Measurements from ENCODE around the gene TAF8. TPM values are rescaled to one million over a fixed set of nuclear protein-coding genes. Genes with fewer than 3 reads are reported as not detected.

The TAF8 gene
- total and polyA plus RNA-seq, 11 donors = 18.5 to 38.7 (median 27.9) TPM

DNA sequence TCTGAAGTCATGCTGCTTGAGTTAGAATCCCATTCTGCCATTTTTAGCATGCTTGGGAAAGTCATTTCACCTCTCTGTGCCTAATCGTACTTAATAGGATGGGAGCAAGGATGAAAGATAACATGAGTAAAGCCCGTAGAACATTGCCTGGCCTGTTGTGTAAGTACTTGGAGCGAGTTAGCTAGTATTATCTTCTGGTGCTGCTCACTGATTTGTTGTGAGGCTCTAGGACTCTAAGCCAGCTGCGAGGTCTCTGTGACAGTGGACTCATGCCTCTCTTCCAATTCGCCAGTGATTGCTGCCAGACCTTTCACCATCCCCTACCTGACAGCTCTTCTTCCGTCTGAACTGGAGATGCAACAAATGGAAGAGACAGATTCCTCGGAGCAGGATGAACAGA lies 17.8 kb downstream of the TAF8 start:
- no peaks in the 10 kb centered on the region for H3K27me3 ChIP-seq
- intact Hi-C loops (cut with DNase I) = no loop called here
- 48 to 69% (median 62%) methylated on average over 7 of the region's 7 CpGs for WGBS, 4 donors
- peaks cover 0 to 100% (median 98%) of the 10 kb centered on the region in 9 donors for H3K36me3 ChIP-seq
- H3K4me3 ChIP-seq = no peak overlapping the region
- TF ChIP-seq, protein P1, sequence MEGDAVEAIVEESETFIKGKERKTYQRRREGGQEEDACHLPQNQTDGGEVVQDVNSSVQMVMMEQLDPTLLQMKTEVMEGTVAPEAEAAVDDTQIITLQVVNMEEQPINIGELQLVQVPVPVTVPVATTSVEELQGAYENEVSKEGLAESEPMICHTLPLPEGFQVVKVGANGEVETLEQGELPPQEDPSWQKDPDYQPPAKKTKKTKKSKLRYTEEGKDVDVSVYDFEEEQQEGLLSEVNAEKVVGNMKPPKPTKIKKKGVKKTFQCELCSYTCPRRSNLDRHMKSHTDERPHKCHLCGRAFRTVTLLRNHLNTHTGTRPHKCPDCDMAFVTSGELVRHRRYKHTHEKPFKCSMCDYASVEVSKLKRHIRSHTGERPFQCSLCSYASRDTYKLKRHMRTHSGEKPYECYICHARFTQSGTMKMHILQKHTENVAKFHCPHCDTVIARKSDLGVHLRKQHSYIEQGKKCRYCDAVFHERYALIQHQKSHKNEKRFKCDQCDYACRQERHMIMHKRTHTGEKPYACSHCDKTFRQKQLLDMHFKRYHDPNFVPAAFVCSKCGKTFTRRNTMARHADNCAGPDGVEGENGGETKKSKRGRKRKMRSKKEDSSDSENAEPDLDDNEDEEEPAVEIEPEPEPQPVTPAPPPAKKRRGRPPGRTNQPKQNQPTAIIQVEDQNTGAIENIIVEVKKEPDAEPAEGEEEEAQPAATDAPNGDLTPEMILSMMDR (IDR thresholded peaks at IDR 0.05) = no peak
- no peak for TF ChIP-seq POLR2A (IDR thresholded peaks at IDR 0.05)
- no peaks in the 10 kb centered on the region for H3K9me3 ChIP-seq
- peaks cover 0 to 36% (median 6%) of the 10 kb centered on the region in 12 donors for H3K4me1 ChIP-seq
- ATAC-seq (peak; percentile 91 to 95 (median 94)), DNase-seq (peak in 4 of 5 donors; percentile 54 to 76 (median 68))
- peak overlapping the region; percentile 56 to 91 (median 79) for H3K27ac ChIP-seq

DNA sequence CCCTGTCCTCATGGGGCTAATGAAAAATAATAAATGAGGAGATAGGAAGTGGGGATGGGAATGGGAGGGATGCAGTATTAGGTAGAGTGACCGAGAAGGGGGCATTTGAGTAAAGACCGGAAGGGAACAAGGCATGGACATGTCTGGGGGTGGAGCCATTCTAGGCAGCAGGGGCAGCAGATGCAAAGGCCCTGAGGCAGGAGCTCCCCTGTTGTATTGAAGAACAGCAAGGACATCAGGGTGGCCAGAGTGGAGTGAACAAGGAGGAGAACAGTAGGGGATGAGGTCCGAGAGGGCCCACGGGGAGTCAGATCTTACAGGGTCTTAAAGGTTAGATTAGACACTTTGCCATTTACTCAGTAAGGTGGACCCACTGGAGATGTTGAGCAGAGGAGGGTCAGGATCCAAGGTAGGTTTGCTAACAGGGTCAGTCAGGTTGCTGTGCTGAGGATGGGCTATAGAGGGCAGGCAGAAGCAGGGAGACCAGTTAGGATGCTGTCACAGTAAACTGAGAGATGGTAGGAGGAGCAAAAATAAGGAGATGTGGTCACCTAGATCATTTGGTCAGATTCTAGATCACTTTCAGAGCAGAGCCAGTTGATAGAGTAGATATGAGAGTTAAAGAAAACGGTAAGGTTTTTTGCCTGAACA lies 18.7 kb downstream of the TAF8 start:
- ATAC-seq (no peak), DNase-seq (peak in 1 of 5 donors; percentile 25)
- Histone ChIP-seq H3K27me3 (no peaks in the 10 kb centered on the region), H3K27ac (peak overlapping the region; percentile 55 to 91 (median 76)), H3K4me1 (peaks cover 0 to 36% (median 6%) of the 10 kb centered on the region in 12 donors), H3K4me3 (no peak overlapping the region), H3K36me3 (peaks cover 0 to 99% (median 96%) of the 10 kb centered on the region in 9 donors), H3K9me3 (no peaks in the 10 kb centered on the region)
- intact Hi-C loops (cut with DNase I) = no loop called here
- WGBS, 4 donors = 92 to 94% (median 94%) methylated on average over 5 of the region's 5 CpGs
- TF ChIP-seq, protein P1 (IDR thresholded peaks at IDR 0.05) = no peak
- no peak for TF ChIP-seq POLR2A (IDR thresholded peaks at IDR 0.05)

DNA sequence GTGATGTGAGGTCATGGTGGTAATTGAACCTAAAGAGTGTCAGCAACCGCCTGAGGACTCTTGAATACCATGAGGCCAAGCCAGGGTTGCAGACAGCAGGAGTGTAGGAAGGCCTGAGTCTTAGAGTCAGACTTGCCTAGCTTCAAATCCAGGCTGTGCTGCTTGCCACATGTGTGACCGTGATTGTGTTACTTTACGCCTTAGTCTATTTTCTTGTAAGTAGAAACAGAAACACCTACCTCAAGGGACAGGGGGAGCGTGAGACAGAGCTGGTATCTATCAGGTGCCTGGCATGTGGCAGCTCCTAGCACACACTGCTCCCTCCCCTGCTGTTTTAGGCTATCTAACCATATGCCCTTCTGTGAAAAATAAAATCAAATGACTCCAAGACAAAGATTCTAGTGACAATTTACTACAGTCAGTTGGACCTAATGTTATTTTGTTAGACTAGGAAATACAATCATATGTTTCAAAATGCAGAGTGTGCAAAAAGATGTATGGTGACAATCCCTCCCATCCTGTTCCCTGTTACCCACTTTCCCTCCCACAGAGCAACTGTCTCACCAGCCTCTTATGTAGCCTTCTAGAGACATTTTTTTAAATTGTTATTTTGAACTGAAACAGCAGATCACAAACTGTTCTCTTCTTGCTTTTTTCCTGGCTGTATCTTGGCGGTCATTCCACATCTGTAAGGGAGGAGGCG lies 21.7 kb downstream of the TAF8 start:
- H3K36me3 ChIP-seq = peaks cover 0 to 96% (median 82%) of the 10 kb centered on the region in 9 donors
- H3K27me3 ChIP-seq = no peaks in the 10 kb centered on the region
- intact Hi-C loops (cut with DNase I) = loop anchor here in 5 of 10 donors (5.0 to 10.0 kb wide), 3 partner anchors 140 to 473 kb away; no protein-coding TSS in a partner anchor
- DNase-seq = peak in 1 of 5 donors; percentile 11
- WGBS, 4 donors = 51 to 68% (median 58%) methylated on average over 6 of the region's 6 CpGs
- H3K27ac ChIP-seq = peak overlapping the region in 7 of 12 donors; percentile 9 to 55 (median 35)
- no peak overlapping the region for H3K4me3 ChIP-seq
- ATAC-seq = peak in 1 of 4 donors; percentile 16
- peaks cover 0 to 46% (median 6%) of the 10 kb centered on the region in 12 donors for H3K4me1 ChIP-seq
- TF ChIP-seq, protein P1 (IDR thresholded peaks at IDR 0.05) = no peak
- no peak for TF ChIP-seq POLR2A (IDR thresholded peaks at IDR 0.05)
- H3K9me3 ChIP-seq = no peaks in the 10 kb centered on the region

DNA sequence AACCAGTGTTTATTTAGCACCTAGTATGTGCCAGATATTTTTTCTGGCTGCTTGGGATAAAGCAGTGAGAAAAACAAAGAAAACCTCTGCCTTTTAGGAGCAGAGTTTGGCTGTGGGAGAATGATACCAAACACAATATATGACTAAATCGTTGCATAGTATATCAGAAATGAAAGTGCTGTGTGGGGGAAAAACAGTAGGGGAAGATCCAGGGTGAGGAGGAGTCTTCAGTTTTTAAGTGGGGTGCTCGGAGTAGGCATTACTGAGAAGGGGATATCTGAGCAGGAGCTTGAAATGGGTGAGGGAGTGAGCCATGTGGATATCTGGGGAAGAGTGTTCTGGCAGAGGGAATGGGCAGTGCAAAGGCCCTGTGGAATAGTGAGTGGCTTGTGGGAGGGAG lies 23.0 kb downstream of the TAF8 start:
- Histone ChIP-seq H3K27ac (peak overlapping the region in 1 of 12 donors; percentile 71), H3K27me3 (no peaks in the 10 kb centered on the region), H3K9me3 (no peaks in the 10 kb centered on the region), H3K4me3 (no peak overlapping the region), H3K36me3 (peaks cover 0 to 96% (median 84%) of the 10 kb centered on the region in 9 donors), H3K4me1 (peaks cover 0 to 42% (median 0%) of the 10 kb centered on the region in 12 donors)
- DNase-seq (no peak), ATAC-seq (no peak)
- TF ChIP-seq POLR2A (IDR thresholded peaks at IDR 0.05) = no peak
- TF ChIP-seq, protein P1 (IDR thresholded peaks at IDR 0.05) = no peak
- intact Hi-C loops (cut with DNase I) = loop anchor here in 5 of 10 donors (5.0 to 10.0 kb wide), 3 partner anchors 139 to 472 kb away; no protein-coding TSS in a partner anchor
- 89 to 98% (median 93%) methylated on average over 2 of the region's 2 CpGs for WGBS, 4 donors
